ENCODE measurements around the gene ATF3.
"Not testable (repeated sequence)": the region's sequence is repeated elsewhere in the genome, so short reads cannot be mapped to it uniquely, and the experiment has no call there.

The ATF3 gene

DNA sequence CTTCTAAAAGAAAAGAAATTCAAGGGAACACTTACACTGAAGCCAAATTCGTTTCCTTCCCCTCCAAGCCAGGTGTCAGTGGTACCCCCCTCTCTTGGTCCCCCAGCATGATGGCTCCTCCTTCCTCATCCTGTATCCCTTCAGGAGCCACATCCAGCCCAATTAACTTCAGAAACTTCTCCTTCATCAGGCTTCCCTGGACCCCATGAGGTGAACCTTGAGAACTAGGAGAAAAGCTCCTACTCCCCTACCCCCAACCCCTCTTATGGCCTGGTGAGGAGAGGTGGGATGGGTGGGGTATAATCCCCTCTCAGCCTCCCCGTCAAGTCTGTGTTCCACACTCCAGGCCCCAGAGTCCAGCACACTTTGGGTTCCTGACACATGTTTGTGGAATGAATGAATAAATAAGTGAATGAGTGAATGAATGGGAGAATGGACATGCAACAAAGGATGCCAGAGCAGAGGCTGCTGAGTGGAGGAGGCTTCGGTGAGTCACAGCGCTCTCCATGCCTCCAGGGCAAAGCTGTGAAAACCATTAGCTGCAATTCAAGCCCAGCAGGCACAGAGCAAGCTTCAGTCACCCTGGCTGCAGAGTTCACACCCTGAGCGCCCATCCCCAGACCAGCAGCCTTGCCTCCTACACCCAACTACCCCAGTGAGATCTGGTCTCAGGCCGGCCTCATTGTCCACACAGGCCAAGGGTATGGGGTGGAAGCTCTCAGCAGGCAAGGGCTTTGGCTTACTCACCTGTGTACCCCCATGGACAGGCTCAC, 47.3 kb downstream of the ATF3 start:
- DNase-seq: no peak

DNA sequence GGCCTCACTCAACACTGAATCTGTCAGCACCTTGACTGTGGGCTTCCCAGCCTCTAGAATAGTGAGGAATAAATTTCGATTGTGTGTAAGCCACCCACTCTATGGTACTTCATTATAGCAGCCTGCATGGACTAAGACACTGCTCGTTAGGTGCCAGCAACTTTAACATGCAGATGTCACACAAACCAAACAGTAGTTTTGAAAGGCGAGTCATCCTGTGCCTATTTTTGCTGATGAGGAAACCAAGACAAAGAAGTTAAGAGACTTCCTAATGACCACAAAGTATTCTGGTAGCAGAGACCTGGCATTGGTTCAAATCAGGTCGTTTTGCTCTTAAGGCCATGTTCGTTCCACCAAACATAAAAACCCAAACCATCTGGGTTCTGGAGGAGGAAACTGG, 48.2 kb downstream of the ATF3 start:
- DNase-seq: peak in 1 of 2 experiments; percentile 23

DNA sequence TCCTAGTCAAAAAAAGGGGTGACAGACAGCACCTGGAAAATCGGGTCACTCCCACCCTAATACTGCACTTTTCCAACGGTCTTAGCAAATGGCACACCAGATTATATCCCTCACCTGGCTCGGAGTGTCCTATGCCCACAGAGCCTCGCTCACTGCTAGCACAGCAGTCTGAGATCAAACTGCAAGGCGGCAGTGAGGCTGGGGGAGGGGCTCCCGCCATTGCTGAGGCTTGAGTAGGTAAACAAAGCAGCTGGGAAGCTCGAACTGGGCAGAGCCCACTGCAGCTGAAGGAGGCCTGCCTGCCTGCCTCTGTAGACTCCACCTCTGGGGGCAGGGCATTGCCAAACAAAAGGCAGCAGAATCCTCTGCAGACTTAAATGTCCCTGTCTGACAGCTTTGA, 49.7 kb downstream of the ATF3 start:
- not testable (repeated sequence) for DNase-seq

DNA sequence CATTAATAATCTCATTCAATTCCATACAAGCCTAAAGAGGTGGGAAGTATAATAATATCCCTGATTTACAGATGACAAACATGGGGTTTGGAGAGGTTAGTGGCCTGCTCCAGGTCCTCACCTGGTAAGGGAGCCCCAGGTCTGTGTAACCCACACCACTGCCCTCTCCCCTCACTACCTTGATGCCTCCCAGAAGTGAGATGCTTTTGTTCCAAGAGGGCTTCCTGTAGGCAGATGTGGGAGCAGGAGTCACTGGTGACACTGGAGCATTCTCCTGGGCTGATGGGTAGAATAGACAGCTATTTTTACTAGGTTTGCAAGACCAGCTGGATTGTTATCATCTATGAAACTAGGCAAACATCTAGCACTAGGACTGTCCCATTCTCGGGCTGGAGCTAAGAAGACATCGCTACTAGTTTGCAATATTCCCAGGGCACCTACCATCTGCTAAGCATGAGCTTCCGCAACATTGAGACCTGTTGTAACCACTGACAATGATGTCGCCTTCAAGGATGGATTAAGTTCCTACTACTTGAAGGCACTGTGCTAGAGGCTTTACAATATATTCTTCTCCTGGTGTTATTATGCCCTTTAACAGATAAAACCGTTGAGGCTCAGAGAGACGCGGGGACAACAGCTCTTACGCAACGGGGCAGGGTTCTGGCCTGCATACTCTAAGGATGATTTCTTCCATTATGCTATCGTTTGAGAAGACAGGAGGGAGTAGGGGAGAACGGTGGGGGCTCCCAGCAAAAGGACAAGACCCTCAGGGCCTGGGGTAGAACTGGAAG, 56.0 kb downstream of the ATF3 start:
- DNase-seq: no peak

DNA sequence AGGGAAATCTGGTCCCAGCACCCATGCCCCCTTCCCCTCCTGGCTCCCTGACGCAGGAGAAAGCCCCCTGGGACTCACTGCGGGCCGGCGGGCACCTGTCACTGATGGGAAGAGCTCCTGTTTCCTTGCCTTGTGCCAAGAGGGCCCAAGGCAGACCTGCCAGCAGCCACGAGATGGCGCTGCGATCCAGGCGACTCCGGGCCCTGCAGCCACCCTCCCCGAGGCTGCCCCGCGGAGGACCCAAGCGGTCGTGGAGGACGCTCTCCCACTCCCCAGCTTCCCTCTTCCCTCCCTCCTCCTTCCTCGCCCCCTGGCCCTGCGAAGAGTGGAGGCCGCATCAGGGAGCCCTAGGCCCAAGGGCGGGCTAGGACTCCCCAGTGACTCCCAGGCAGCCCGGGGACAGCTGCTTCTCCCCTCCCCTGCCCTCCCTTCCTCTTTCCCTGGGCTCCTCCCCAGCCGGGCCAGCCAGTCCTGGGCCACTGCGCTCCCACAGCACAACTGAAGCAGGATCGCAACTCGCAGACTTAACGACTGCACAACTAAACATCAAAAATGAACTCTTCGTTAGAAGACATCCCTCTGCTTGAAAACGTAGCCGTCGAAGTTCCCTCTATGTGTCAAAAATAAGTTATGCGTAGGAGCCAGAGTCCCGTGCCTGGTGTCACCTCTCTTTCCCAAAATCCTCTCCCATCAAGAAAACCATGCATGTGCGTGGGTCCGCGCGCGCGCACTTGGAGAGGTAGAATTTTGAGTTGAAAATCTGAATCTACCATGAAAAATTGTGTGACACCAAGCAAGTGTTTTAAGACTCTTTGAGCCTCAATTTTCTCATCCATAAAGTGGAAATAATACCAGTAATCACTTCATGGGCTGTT, 56.9 kb downstream of the ATF3 start:
- peak; percentile 72 to 78 for DNase-seq

DNA sequence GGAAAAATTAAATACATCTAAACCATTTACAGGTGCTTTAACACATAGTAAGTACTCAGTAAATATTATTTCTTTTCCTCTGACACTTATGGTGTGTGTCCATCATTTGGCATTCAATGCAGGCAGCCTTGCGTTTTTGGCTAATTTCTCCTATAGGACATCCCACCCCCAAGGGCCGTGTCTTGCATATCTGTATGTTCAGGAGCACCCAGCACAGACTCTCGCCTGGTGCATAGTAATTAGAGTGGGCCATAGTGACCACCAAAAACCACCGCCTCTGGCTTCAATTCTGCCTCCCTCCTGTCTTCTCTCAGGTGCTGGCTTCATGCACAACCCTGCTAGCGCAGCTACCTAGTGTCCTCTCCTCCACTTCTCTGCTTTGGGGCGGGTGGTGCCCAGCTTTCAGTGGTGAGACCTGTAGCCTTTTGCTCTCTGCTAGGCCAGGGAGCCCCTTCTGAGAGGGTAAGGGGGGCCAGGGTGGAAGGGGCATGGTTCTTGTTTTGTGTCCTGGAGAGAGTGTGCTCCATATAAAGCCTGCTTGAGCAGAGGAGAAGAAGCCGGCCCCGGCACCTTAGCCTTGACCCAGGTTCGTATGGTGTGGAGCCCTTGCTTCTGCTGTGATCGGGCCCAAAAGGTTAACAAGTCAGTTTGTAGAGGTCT, 57.7 kb downstream of the ATF3 start:
- no peak for DNase-seq

DNA sequence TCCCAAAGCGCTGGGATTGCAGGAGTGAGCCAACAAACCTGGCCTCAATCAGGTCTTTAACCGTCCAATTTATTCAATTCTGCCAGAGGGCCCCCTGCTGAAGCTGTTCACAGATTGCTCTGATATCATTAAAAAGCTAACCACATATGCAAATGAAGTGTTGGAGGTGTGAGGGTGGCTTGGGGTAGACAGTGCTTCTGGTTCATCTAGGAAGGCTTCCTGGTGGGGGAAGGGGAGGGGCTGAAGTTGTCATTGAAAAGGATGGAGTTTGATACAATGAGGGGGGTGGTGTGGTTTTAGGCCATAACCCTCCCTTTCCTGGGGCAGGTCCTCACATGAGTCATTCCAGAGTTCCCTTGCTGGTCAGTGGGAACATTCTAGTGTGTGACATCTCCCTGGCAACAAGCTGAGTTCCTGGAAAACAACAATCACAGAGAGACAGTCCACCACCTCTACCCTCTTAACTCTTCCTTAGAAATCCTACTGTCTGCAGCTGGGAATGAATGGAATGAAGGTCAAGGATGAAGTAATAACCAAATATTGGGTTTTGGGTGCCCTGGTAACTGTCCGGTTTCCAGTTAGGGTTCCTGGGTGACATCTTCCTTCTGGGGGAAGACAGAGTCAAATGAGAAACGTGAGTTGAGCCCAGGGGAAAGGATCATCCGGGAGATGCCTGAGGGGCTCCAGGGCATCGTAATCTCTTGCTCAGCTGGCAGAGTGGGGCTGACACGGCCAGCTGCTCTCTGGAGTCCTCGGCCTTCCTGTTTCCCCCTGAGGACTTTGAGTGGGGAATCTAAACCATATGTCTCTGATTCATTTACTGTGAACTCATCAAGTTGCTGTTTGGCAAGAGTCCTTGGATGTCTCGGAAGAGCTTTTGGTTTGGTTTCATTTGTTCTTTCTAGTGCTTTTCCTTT, 58.9 kb downstream of the ATF3 start:
- no peak for DNase-seq

DNA sequence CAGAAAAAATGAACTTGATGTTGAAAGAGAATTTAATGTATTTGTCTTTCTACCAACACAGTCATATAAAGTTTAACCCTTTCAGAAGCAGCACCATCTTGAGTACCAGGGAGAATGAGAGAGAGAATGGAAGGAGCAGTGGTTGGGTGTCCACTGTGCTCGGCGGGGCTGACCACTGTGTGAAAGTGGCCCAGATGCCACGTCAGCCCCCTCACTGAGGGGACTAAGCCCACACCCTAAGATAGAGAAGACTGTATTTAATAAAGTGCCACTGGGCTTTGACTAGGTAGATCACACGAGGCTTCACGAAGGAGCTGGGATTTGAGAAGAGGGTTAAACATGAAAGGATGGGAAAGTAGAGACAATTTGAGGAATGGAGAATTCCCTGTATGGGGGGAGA, 59.9 kb downstream of the ATF3 start:
- DNase-seq: no peak

DNA sequence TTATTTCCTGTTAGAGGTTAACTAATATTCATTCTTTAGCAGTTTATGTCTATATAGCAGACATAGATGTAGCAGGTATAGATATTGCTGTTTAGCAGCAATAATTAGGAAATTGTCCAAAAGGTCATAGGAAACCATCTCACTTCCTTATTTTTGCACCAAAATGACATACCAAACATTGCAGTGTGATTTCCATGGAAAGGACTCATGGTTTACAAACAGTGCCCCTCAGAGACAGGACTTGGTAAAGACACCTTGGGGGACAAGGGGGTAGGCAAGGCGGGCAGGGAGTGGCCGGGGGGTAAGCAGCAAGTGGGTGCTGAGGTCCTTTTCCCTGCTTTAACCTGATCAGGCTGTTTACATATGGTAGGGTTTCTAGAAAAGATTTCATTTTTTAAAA, 60.5 kb downstream of the ATF3 start:
- peak; percentile 57 to 61 for DNase-seq

DNA sequence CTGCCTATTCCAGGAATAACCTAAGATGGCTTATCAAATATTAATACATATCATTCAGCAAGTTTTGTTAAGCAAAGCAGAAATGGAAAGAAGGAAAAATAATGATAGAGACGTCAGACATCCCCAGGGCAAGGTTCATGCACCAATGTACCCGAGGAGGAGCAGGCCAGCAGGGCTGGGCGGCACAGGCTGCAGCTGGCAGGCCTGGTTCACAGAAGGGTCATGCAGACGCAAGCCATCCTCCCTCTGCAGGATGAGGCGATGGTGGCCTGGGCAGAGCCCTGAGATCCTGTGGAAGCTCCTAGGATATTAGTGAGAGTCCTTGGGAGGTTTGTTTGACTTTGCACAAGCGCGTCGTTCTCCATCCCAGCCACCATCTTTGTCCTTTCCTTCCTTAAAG, 61.0 kb downstream of the ATF3 start:
- no peak for DNase-seq

DNA sequence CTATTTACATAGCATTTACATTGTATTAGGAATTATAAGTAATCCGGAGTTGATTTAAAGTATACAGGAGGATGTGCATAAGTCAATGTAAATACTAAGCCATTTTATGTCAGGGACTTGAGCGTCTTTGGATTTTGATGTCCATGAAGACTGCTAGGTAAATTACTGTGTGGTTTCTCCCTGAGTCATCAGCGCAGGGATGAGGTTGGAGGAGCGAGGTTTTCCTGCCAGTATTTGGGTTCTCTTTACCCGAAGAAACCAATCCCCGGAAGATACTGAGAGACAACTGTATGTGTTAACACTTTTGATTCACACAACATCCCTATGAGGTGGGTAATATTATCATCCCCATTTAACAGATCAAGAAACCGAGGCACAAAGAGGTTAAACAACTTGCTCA, 61.7 kb downstream of the ATF3 start:
- DNase-seq: no peak

Data from Kasumi-1 (cell line).